ENCODE data around the gene TBCK. TPM values are rescaled to one million over a fixed set of nuclear protein-coding genes. Genes with fewer than 3 reads are reported as not detected.

The TBCK gene
- total RNA-seq, 2 donors from 2014 or later, result 32.9 to 46.3 TPM

- no peak for ATAC-seq (ENCODE audit: insufficient number of reproducible peaks, low FRiP score, low read depth)
- Histone ChIP-seq H3K27ac (no peak overlapping the region), H3K9me3 (no peaks in the 10 kb centered on the region), H3K4me3 (no peak overlapping the region), H3K27me3 (replicated peaks; ENCODE audit: insufficient read depth) (no peaks in the 10 kb centered on the region), H3K36me3 (no peaks in the 10 kb centered on the region), H3K4me1 (ENCODE audit: control insufficient read depth in 1 of 2, low read depth in 2 of 2) (peaks cover 9 to 29% of the 10 kb centered on the region in 2 donors)
- TF ChIP-seq CTCF (IDR thresholded peaks at IDR 0.05), result no peak
- no peak for DNase-seq (ENCODE audit: low spot score)
Measured at GRCh38 chr4:106268786-106269185, 47.2 kb downstream of the TBCK start.

- no peaks in the 10 kb centered on the region for H3K27me3 ChIP-seq (replicated peaks; ENCODE audit: insufficient read depth)
- DNase-seq (ENCODE audit: low spot score), result no peak
- H3K4me3 ChIP-seq, result no peak overlapping the region
- H3K9me3 ChIP-seq, result no peaks in the 10 kb centered on the region
- no peaks in the 10 kb centered on the region for H3K36me3 ChIP-seq
- TF ChIP-seq CTCF (IDR thresholded peaks at IDR 0.05), result peak; percentile 47
- no peak overlapping the region for H3K27ac ChIP-seq
- peaks cover 9 to 26% of the 10 kb centered on the region in 2 donors for H3K4me1 ChIP-seq (ENCODE audit: control insufficient read depth in 1 of 2, low read depth in 2 of 2)
- ATAC-seq (ENCODE audit: insufficient number of reproducible peaks, low FRiP score, low read depth), result no peak
Measured at GRCh38 chr4:106266201-106266600, 49.8 kb downstream of the TBCK start.

GRCh38 chr4:106264331-106264728 lies 51.7 kb downstream of the TBCK start:
- Histone ChIP-seq H3K4me3 (no peak overlapping the region), H3K27me3 (replicated peaks; ENCODE audit: insufficient read depth) (no peaks in the 10 kb centered on the region), H3K4me1 (ENCODE audit: control insufficient read depth in 1 of 2, low read depth in 2 of 2) (peaks cover 0 to 9% of the 10 kb centered on the region in 2 donors), H3K36me3 (no peaks in the 10 kb centered on the region), H3K9me3 (no peaks in the 10 kb centered on the region), H3K27ac (no peak overlapping the region)
- ATAC-seq (ENCODE audit: insufficient number of reproducible peaks, low FRiP score, low read depth) (no peak), DNase-seq (ENCODE audit: low spot score) (no peak)
- TF ChIP-seq CTCF (IDR thresholded peaks at IDR 0.05), result no peak

- ATAC-seq (ENCODE audit: insufficient number of reproducible peaks, low FRiP score, low read depth) (no peak), DNase-seq (ENCODE audit: low spot score) (no peak)
- peaks cover 0 to 3% of the 10 kb centered on the region in 2 donors for H3K4me1 ChIP-seq (ENCODE audit: control insufficient read depth in 1 of 2, low read depth in 2 of 2)
- H3K4me3 ChIP-seq, result no peak overlapping the region
- TF ChIP-seq CTCF (IDR thresholded peaks at IDR 0.05), result no peak
- no peaks in the 10 kb centered on the region for H3K9me3 ChIP-seq
- no peak overlapping the region for H3K27ac ChIP-seq
- no peaks in the 10 kb centered on the region for H3K36me3 ChIP-seq
- H3K27me3 ChIP-seq (replicated peaks; ENCODE audit: insufficient read depth), result no peaks in the 10 kb centered on the region
Measured at GRCh38 chr4:106263594-106264330, 52.2 kb downstream of the TBCK start.

GRCh38 chr4:106261980-106262379 lies 54.0 kb downstream of the TBCK start:
- no peak for DNase-seq (ENCODE audit: low spot score)
- Histone ChIP-seq H3K27ac (no peak overlapping the region), H3K4me1 (ENCODE audit: control insufficient read depth in 1 of 2, low read depth in 2 of 2) (peaks cover 0 to 7% of the 10 kb centered on the region in 2 donors), H3K9me3 (no peaks in the 10 kb centered on the region), H3K4me3 (no peak overlapping the region), H3K27me3 (replicated peaks; ENCODE audit: insufficient read depth) (no peaks in the 10 kb centered on the region), H3K36me3 (no peaks in the 10 kb centered on the region)
- no peak for ATAC-seq (ENCODE audit: insufficient number of reproducible peaks, low FRiP score, low read depth)
- TF ChIP-seq CTCF (IDR thresholded peaks at IDR 0.05), result no peak
